Neural crest cell (in vitro differentiated cells): ENCODE results near the gene SORBS1. TPM values are rescaled to one million over a fixed set of nuclear protein-coding genes. Genes with fewer than 3 reads are reported as not detected.

Experiments used
- DNase-seq: peaks from one replicate; pipeline ENCODE4 v3.0.0; 2021; ENCODE audit warnings: low read depth, mixed read lengths, low spot score
- H3K27ac Mint-ChIP-seq: one replicate; pipeline ENCODE4 v1.8.0; 2021; ENCODE audit warnings: mild to moderate bottlenecking, mixed read lengths; ENCODE audit not compliant: unreplicated experiment
- H3K27me3 Mint-ChIP-seq: 2 replicates; pipeline ENCODE4 v1.8.0; 2021; ENCODE audit warnings: low read depth, mild to moderate bottlenecking, mixed read lengths
- H3K36me3 Mint-ChIP-seq: 2 replicates; pipeline ENCODE4 v1.8.0; 2021; ENCODE audit warnings: low read depth, mild to moderate bottlenecking, mixed read lengths
- H3K4me1 Mint-ChIP-seq: 2 replicates; pipeline ENCODE4 v1.8.0; 2021; ENCODE audit warnings: mixed read lengths
- H3K4me3 Mint-ChIP-seq: one replicate; pipeline ENCODE4 v1.8.0; 2021; ENCODE audit warnings: mild to moderate bottlenecking, mixed read lengths
- H3K9me3 Mint-ChIP-seq: 2 replicates; pipeline ENCODE4 v1.8.0; 2021; ENCODE audit warnings: mixed read lengths
- total RNA-seq: library from RNA; stranded (reverse); gene quantifications from 2 replicates; pipeline ENCODE4 v1.2.1, GENCODE V29; 2021
- TF ChIP-seq, protein P1 (sequence below): fragments of 200-600 bp; sonication (generic); conservative IDR thresholded peaks from 2 replicates; pipeline ENCODE4 v1.5.0; 2021; ENCODE audit warnings: antibody characterized with exemption, mild to moderate bottlenecking

The SORBS1 gene
- total RNA-seq, 1 donor from 2014 or later: 15.3 TPM

- Mint-ChIP-seq H3K27ac (no peak overlapping the region), H3K27me3 (no peaks in the 10 kb centered on the region), H3K4me3 (no peak overlapping the region), H3K4me1 (peaks cover 11% of the 10 kb centered on the region), H3K9me3 (no peaks in the 10 kb centered on the region), H3K36me3 (no peaks in the 10 kb centered on the region)
- DNase-seq: no peak
- TF ChIP-seq, protein P1, sequence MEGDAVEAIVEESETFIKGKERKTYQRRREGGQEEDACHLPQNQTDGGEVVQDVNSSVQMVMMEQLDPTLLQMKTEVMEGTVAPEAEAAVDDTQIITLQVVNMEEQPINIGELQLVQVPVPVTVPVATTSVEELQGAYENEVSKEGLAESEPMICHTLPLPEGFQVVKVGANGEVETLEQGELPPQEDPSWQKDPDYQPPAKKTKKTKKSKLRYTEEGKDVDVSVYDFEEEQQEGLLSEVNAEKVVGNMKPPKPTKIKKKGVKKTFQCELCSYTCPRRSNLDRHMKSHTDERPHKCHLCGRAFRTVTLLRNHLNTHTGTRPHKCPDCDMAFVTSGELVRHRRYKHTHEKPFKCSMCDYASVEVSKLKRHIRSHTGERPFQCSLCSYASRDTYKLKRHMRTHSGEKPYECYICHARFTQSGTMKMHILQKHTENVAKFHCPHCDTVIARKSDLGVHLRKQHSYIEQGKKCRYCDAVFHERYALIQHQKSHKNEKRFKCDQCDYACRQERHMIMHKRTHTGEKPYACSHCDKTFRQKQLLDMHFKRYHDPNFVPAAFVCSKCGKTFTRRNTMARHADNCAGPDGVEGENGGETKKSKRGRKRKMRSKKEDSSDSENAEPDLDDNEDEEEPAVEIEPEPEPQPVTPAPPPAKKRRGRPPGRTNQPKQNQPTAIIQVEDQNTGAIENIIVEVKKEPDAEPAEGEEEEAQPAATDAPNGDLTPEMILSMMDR: no peak
These were observed 5.0 kb upstream of the SORBS1 start for GRCh38 chr10:95566136-95566535.

DNA sequence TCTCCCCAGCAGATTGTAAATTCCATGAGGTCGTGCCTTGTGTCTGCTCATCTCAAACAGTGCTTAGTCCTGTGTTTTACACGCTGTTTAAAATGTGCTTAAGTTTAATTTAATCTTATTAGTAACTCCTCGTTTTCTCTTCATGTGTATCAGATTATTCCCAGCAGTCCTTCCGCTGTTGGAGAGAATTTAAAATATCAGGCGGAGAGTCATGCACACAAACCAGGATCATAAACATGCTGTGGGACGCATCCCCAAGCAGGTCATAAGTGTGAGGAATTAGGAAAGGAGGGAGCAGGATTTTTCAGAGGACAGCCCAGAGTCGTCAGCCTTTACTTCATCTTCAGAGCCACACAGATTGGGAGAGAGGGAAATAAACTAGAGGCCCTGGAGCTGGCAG, 4.2 kb upstream of the SORBS1 start:
- H3K27ac Mint-ChIP-seq: no peak overlapping the region
- peaks cover 5% of the 10 kb centered on the region for H3K27me3 Mint-ChIP-seq

GRCh38 chr10:95564291-95564690, 3.1 kb upstream of the SORBS1 start:
- TF ChIP-seq, protein P1: no peak
- H3K36me3 Mint-ChIP-seq: no peaks in the 10 kb centered on the region
- H3K4me3 Mint-ChIP-seq: no peak overlapping the region
- peaks cover 16% of the 10 kb centered on the region for H3K27me3 Mint-ChIP-seq
- no peak for DNase-seq
- H3K4me1 Mint-ChIP-seq: peaks cover 27% of the 10 kb centered on the region
- no peaks in the 10 kb centered on the region for H3K9me3 Mint-ChIP-seq
- H3K27ac Mint-ChIP-seq: no peak overlapping the region

More for the DNA sequence above, 4.2 kb upstream of the SORBS1 start:
- no peaks in the 10 kb centered on the region for H3K9me3 Mint-ChIP-seq
- no peak for DNase-seq
- peaks cover 17% of the 10 kb centered on the region for H3K4me1 Mint-ChIP-seq
- no peaks in the 10 kb centered on the region for H3K36me3 Mint-ChIP-seq
- H3K4me3 Mint-ChIP-seq: no peak overlapping the region
- TF ChIP-seq, protein P1: no peak

DNA sequence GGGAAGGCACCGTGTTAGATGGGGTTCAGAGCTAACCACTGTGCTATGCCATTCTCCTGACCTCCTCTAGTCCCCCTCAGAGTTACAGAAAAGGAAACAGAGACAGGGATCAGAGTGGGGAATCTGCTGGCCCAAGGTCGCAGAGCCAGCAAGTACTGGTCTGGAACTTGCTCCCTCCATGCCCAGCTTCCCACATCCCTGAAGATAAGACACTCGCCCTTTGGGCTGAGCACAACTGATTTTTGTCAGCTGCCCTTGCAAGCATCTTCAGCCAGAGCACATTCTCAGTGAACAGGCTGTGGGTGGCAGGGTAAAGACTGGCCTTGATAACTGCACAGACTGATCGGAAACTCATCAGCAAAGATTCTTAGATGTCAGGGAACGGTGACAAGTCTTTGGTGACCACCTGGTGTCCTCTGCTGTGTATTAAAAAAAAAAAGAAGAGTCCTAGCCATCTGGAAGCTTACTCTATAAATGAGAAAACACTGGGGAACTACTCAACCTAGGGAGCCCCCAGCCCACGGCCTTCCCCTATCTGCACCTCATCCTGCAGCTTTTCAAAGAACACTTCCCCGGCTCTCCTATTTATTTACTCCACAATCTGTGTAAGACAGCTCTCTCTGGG, 1.3 kb upstream of the SORBS1 start:
- TF ChIP-seq, protein P1: no peak
- Mint-ChIP-seq H3K36me3 (no peaks in the 10 kb centered on the region), H3K4me3 (peak overlapping the region; percentile 90), H3K4me1 (peaks cover 38% of the 10 kb centered on the region), H3K9me3 (no peaks in the 10 kb centered on the region), H3K27ac (no peak overlapping the region), H3K27me3 (peaks cover 31% of the 10 kb centered on the region)
- no peak for DNase-seq

DNA sequence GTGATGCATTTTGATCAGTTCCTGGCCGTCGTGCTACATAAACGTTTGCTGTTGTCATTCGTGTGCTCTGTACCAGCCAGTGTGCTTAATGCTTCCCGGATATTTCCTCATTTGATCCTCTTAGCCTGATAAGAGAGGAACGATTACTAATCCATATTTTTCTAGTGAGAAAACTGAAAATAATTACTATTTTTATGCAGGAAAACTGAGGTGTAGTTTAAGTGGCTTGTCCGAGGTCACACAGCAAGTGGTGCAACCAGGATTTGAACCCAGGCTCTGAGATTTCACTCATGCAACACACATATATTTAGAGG, 650 bp upstream of the SORBS1 start:
- Mint-ChIP-seq H3K4me1 (peaks cover 44% of the 10 kb centered on the region), H3K9me3 (no peaks in the 10 kb centered on the region), H3K4me3 (peak overlapping the region; percentile 90), H3K27ac (peak overlapping the region; percentile 88), H3K36me3 (no peaks in the 10 kb centered on the region), H3K27me3 (peaks cover 31% of the 10 kb centered on the region)
- DNase-seq: no peak
- TF ChIP-seq, protein P1: no peak
